HCT116 (cell line): ENCODE measurements around the gene ERGIC1. TPM values are rescaled to one million over a fixed set of nuclear protein-coding genes. Genes with fewer than 3 reads are reported as not detected.

Source experiments
- ATAC-seq: fragments of 200-7000 bp; cut with Tn5 transposase; 2 replicates; pipeline ENCODE4 v1.9.1; 2020; ENCODE audit warnings: mild to moderate bottlenecking, moderate library complexity
- BruUV-seq: library from RNA; stranded (reverse); fragments of 400-500 nt; replicated peaks from 2 replicates; lab custom pipeline; 2021; lab: Mats Ljungman, UMichigan
- CTCF ChIA-PET: fragments of 300-600 bp; sonication (Branson Sonifier 250); formaldehyde crosslinking; loops from one replicate; lab custom pipeline; 2021; ENCODE audit warnings: antibody characterized with exemption; lab: Charles Lee
- POLR2A ChIA-PET: fragments of 300-600, 350-600 bp; sonication (Branson Sonifier 250); formaldehyde crosslinking; loops from one replicate; lab custom pipeline; 2021; ENCODE audit warnings: antibody characterized with exemption; lab: Charles Lee
- RAD21 ChIA-PET, 2 experiments: fragments of 300-600 bp; sonication (Branson Sonifier 250); formaldehyde crosslinking; loops; one replicate each; lab custom pipeline; 2023; ENCODE audit warnings: low total read pairs in 2 of 2; ENCODE audit not compliant: uncharacterized antibody in 2 of 2, unreplicated experiment in 2 of 2, low non-redundant PET in 1 of 2; lab: Charles Lee
- DNase-seq: peaks from one replicate; pipeline ENCODE4 v3.0.0-alpha.2; 2010; ENCODE audit warnings: low read depth, low spot score
- H2AFZ ChIP-seq: fragments of 200-600 bp; shearing (Covaris generic), sonication (generic); 2 replicates; pipeline ENCODE4 v1.6.1; 2017; ENCODE audit warnings: low read depth, mixed run types, mixed read lengths, antibody characterized with exemption, low read length; ENCODE audit not compliant: poor library complexity, severe bottlenecking
- H3K27ac ChIP-seq: 2 replicates; pipeline ENCODE4 v1.5.1; 2012; ENCODE audit warnings: low read depth, low read length
- H3K27me3 ChIP-seq: fragments of 200-600 bp; sonication (generic); 2 replicates; pipeline ENCODE4 v1.6.1; 2016; ENCODE audit warnings: mixed run types, low read length, mixed read lengths; ENCODE audit not compliant: insufficient read depth
- H3K36me3 ChIP-seq, 2 experiments: fragments of 200-500 bp in 1 of 2; fragments of 200-600 bp in 1 of 2; sonication (Bioruptor generic) in 1 of 2; sonication (generic) in 1 of 2; 2 replicates each; pipeline versions ENCODE4 v1.5.1 to v1.6.1; 2014 to 2016; ENCODE audit warnings: low read length in 2 of 2, inconsistent platforms in 1 of 2, mixed read lengths in 1 of 2, mixed run types in 1 of 2; ENCODE audit not compliant: insufficient read depth in 2 of 2, control insufficient read depth in 1 of 2
- H3K4me1 ChIP-seq, 2 experiments: fragments of 200-600 bp in 1 of 2; sonication (generic) in 1 of 2; 2 replicates each; pipeline versions ENCODE4 v1.5.1 to v1.6.1; 2012 to 2017; ENCODE audit warnings: low read length in 2 of 2, inconsistent platforms in 1 of 2, mild to moderate bottlenecking in 1 of 2, mixed read lengths in 1 of 2, mixed run types in 1 of 2, moderate library complexity in 1 of 2; ENCODE audit not compliant: insufficient read depth in 2 of 2, control insufficient read depth in 1 of 2
- H3K4me2 ChIP-seq: fragments of 200-600 bp; sonication (generic); 2 replicates; pipeline ENCODE4 v1.6.1; 2017; ENCODE audit warnings: mixed run types, low read length, mixed read lengths
- H3K4me3 ChIP-seq, 2 experiments: fragments of 200-600 bp in 1 of 2; sonication (generic) in 1 of 2; replicated peaks in 1 of 2; 2 replicates each; pipeline ENCODE4 v1.5.1; 2011 to 2016; ENCODE audit warnings: low read length in 2 of 2, control low read depth in 1 of 2, low read depth in 1 of 2, mild to moderate bottlenecking in 1 of 2, mixed read lengths in 1 of 2, mixed run types in 1 of 2
- H3K79me2 ChIP-seq: fragments of 200-600 bp; sonication (generic); 2 replicates; pipeline ENCODE4 v1.6.1; 2017; ENCODE audit warnings: mild to moderate bottlenecking, mixed run types, low read length, moderate library complexity, mixed read lengths; ENCODE audit not compliant: insufficient read depth
- H3K9ac ChIP-seq: fragments of 200-600 bp; sonication (generic); 2 replicates; pipeline ENCODE4 v1.6.1; 2016; ENCODE audit warnings: low read length, mixed read lengths
- H3K9me2 ChIP-seq: fragments of 200-600 bp; sonication (generic), shearing (Covaris generic); 2 replicates; pipeline ENCODE4 v1.6.1; 2017; ENCODE audit warnings: mixed run types, mild to moderate bottlenecking, moderate library complexity; ENCODE audit not compliant: insufficient read depth
- H3K9me3 ChIP-seq, 2 experiments: fragments of 200-500 bp in 1 of 2; fragments of 200-600 bp in 1 of 2; sonication (Bioruptor generic) in 1 of 2; sonication (generic) in 1 of 2; 2 replicates each; pipeline ENCODE4 v1.6.1; 2014 to 2017; ENCODE audit warnings: low read length in 2 of 2, mixed read lengths in 2 of 2, inconsistent platforms in 1 of 2, low read depth in 1 of 2, mild to moderate bottlenecking in 1 of 2, mixed run types in 1 of 2, moderate library complexity in 1 of 2; ENCODE audit not compliant: control insufficient read depth in 1 of 2, insufficient read depth in 1 of 2
- H4K20me1 ChIP-seq: fragments of 200-600 bp; sonication (generic), shearing (Covaris generic); 2 replicates; pipeline ENCODE4 v1.6.1; 2017; ENCODE audit warnings: mixed run types, mild to moderate bottlenecking, moderate library complexity; ENCODE audit not compliant: insufficient read depth
- EGR1 ChIP-seq: IDR thresholded peaks from 2 replicates; pipeline ENCODE4 v1.6.1; 2012; ENCODE audit warnings: low read depth
- ELF1 ChIP-seq: IDR thresholded peaks from 2 replicates; pipeline ENCODE4 v1.6.1; 2012; ENCODE audit warnings: low read depth, borderline replicate concordance
- YY1 ChIP-seq: IDR thresholded peaks from 2 replicates; pipeline ENCODE4 v1.6.1; 2011; ENCODE audit warnings: low read length, low read depth, moderate library complexity, mild to moderate bottlenecking; ENCODE audit not compliant: insufficient replicate concordance; ENCODE audit errors: extremely low read depth
- ZNF274 ChIP-seq: fragments of 200-500 bp; sonication (Bioruptor generic); IDR thresholded peaks from 2 replicates; pipeline ENCODE4 v1.6.1; 2014; ENCODE audit warnings: mild to moderate bottlenecking, low read depth, low read length, inconsistent platforms
- intact Hi-C: fragments of 100-400 bp; cut with micrococcal nuclease; formaldehyde crosslinking; loops from 2 replicates; pipeline ENCODE4 v1.10.0; 2022
- total RNA-seq: library from RNA; stranded (reverse); gene quantifications from one replicate; pipeline ENCODE4 v1.2.1, GENCODE V29; 2021; ENCODE audit not compliant: unreplicated experiment
- TF ChIP-seq, protein P1 (sequence below): IDR thresholded peaks from 2 replicates; pipeline ENCODE4 v1.6.1; 2012; ENCODE audit warnings: low read depth

Gene ERGIC1
- total RNA-seq, 1 experiment from 2014 or later = 73.3 TPM

GRCh38 chr5:172795318-172795977 lies 38.6 kb upstream of the ERGIC1 start:
- H3K27ac ChIP-seq = no peak overlapping the region
- no peak for DNase-seq
- RAD21 ChIA-PET = no interaction called here
- H3K9me3 ChIP-seq = no peaks in the 10 kb centered on the region
- intact Hi-C loops = no loop called here
- no peak for TF ChIP-seq EGR1
- no peak for TF ChIP-seq ELF1
- H2AFZ ChIP-seq = no peak overlapping the region
- H3K4me3 ChIP-seq = no peak overlapping the region
- no peak for ATAC-seq
- no peaks in the 10 kb centered on the region for H4K20me1 ChIP-seq
- no peaks in the 10 kb centered on the region for H3K27me3 ChIP-seq
- H3K36me3 ChIP-seq = no peaks in the 10 kb centered on the region
- POLR2A ChIA-PET = no interaction called here
- no TSS peak for BruUV-seq
- H3K79me2 ChIP-seq = no peaks in the 10 kb centered on the region
- no peaks in the 10 kb centered on the region for H3K9me2 ChIP-seq
- peaks cover 0 to 37% of the 10 kb centered on the region in 2 experiments; a peak in 2 of 4 replicates for H3K4me1 ChIP-seq
- CTCF ChIA-PET = no interaction called here
- H3K9ac ChIP-seq = no peak overlapping the region
- H3K4me2 ChIP-seq = no peak overlapping the region

DNA sequence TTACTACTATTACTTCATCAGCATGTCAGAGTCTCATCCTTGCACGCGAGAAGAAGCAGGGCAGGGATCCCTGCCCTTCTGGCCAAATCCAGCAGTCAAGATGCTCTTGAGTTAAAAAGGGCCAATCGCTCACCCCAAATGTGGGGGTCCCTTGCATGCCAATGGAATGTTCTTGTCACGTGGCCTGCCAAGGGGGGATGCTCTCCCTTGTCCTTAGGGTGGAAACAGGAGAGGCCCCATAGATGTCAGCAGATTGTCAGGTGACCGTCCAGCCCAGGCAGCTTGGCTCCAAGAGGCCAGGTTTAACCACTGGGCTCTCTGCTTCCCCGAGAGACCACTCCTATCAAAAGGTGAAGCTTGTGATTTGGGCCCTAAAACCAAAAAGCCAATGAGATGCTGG lies 37.7 kb upstream of the ERGIC1 start:
- Histone ChIP-seq H3K27ac (no peak overlapping the region), H3K9me2 (no peaks in the 10 kb centered on the region), H3K4me2 (no peak overlapping the region), H3K27me3 (no peaks in the 10 kb centered on the region), H4K20me1 (no peaks in the 10 kb centered on the region)
- BruUV-seq = no TSS peak
- intact Hi-C loops = no loop called here
- ATAC-seq = no peak
- POLR2A ChIA-PET = no interaction called here
- TF ChIP-seq YY1 (no peak), ZNF274 (no peak)
- TF ChIP-seq, protein P1, sequence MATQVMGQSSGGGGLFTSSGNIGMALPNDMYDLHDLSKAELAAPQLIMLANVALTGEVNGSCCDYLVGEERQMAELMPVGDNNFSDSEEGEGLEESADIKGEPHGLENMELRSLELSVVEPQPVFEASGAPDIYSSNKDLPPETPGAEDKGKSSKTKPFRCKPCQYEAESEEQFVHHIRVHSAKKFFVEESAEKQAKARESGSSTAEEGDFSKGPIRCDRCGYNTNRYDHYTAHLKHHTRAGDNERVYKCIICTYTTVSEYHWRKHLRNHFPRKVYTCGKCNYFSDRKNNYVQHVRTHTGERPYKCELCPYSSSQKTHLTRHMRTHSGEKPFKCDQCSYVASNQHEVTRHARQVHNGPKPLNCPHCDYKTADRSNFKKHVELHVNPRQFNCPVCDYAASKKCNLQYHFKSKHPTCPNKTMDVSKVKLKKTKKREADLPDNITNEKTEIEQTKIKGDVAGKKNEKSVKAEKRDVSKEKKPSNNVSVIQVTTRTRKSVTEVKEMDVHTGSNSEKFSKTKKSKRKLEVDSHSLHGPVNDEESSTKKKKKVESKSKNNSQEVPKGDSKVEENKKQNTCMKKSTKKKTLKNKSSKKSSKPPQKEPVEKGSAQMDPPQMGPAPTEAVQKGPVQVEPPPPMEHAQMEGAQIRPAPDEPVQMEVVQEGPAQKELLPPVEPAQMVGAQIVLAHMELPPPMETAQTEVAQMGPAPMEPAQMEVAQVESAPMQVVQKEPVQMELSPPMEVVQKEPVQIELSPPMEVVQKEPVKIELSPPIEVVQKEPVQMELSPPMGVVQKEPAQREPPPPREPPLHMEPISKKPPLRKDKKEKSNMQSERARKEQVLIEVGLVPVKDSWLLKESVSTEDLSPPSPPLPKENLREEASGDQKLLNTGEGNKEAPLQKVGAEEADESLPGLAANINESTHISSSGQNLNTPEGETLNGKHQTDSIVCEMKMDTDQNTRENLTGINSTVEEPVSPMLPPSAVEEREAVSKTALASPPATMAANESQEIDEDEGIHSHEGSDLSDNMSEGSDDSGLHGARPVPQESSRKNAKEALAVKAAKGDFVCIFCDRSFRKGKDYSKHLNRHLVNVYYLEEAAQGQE = no peak
- TF ChIP-seq, all 23 proteins: peak for 0
- RAD21 ChIA-PET = no interaction called here
- H3K9me3 ChIP-seq = no peaks in the 10 kb centered on the region
- no peak overlapping the region for H3K9ac ChIP-seq
- no peaks in the 10 kb centered on the region for H3K36me3 ChIP-seq
- CTCF ChIA-PET = no interaction called here
- H3K4me3 ChIP-seq = no peak overlapping the region
- no peak for DNase-seq
- peaks cover 0 to 45% of the 10 kb centered on the region in 2 experiments; a peak in 2 of 4 replicates for H3K4me1 ChIP-seq
- no peaks in the 10 kb centered on the region for H3K79me2 ChIP-seq
- H2AFZ ChIP-seq = no peak overlapping the region
